PC-3 (cell line): Measurements from ENCODE around the gene PPP1R7. TPM values are rescaled to one million over a fixed set of nuclear protein-coding genes. Genes with fewer than 3 reads are reported as not detected.

Experiments
- ATAC-seq: fragments of 200-7000 bp; cut with Tn5 transposase; 2 replicates; pipeline ENCODE4 v1.9.1; 2020; ENCODE audit warnings: mild to moderate bottlenecking, moderate library complexity
- BruUV-seq: library from RNA; stranded (reverse); fragments of 400-500 nt; replicated peaks from 2 replicates; lab custom pipeline; 2021; lab: Mats Ljungman, UMichigan
- CTCF ChIA-PET: fragments of 300-600 bp; sonication (Branson Sonifier 250); formaldehyde crosslinking; loops from one replicate; lab custom pipeline; 2022; ENCODE audit warnings: antibody characterized with exemption; lab: Charles Lee
- POLR2A ChIA-PET: fragments of 300-600 bp; sonication (Branson Sonifier 250); formaldehyde crosslinking; loops from one replicate; lab custom pipeline; 2022; ENCODE audit warnings: antibody characterized with exemption; ENCODE audit not compliant: unreplicated experiment; lab: Charles Lee
- DNase-seq: peaks from one replicate; pipeline ENCODE4 v3.0.0-alpha.2; 2015
- H2AFZ ChIP-seq: fragments of 300-600 bp; sonication (generic); 2 replicates; pipeline ENCODE4 v1.6.0; 2016; ENCODE audit warnings: antibody characterized with exemption, low read length
- H3F3A ChIP-seq: fragments of 300-600 bp; sonication (generic); one replicate; pipeline ENCODE4 v1.6.0; 2017; ENCODE audit warnings: antibody characterized with exemption, low read length, control low read depth, mild to moderate bottlenecking; ENCODE audit not compliant: unreplicated experiment
- H3K27ac ChIP-seq: fragments of 300-600 bp; sonication (generic); 2 replicates; pipeline ENCODE4 v1.5.1; 2016; ENCODE audit warnings: mild to moderate bottlenecking, low read length
- H3K27me3 ChIP-seq: fragments of 300-600 bp; sonication (generic); 2 replicates; pipeline ENCODE4 v1.6.1; 2016; ENCODE audit warnings: low read length, mixed read lengths
- H3K36me3 ChIP-seq: fragments of 300-600 bp; sonication (generic); 2 replicates; pipeline ENCODE4 v1.6.1; 2016; ENCODE audit warnings: low read depth, mixed run types, low read length, mixed read lengths
- H3K4me1 ChIP-seq: fragments of 300-600 bp; sonication (generic); 2 replicates; pipeline ENCODE4 v1.5.1; 2016; ENCODE audit warnings: low read length; ENCODE audit not compliant: insufficient read depth
- H3K4me2 ChIP-seq: fragments of 300-600 bp; sonication (generic); 2 replicates; pipeline ENCODE4 v1.6.0; 2016; ENCODE audit warnings: low read length
- H3K4me3 ChIP-seq: fragments of 300-600 bp; sonication (generic); 2 replicates; pipeline ENCODE4 v1.5.1; 2016; ENCODE audit warnings: mild to moderate bottlenecking, low read length, mixed read lengths
- H3K79me2 ChIP-seq: fragments of 300-600 bp; sonication (generic); 2 replicates; pipeline ENCODE4 v1.6.1; 2017; ENCODE audit warnings: low read length, mixed read lengths
- H3K9ac ChIP-seq: fragments of 300-600 bp; sonication (generic); 2 replicates; pipeline ENCODE4 v1.6.0; 2016; ENCODE audit warnings: mild to moderate bottlenecking, low read length
- H3K9me2 ChIP-seq: fragments of 300-600 bp; sonication (generic); replicated peaks from 2 replicates; pipeline ENCODE4 v1.6.1; 2016; ENCODE audit warnings: mixed run types, low read length, mixed read lengths
- H3K9me3 ChIP-seq: fragments of 300-600 bp; sonication (generic); 2 replicates; pipeline ENCODE4 v1.6.1; 2016; ENCODE audit warnings: low read length, mixed read lengths
- H4K20me1 ChIP-seq: fragments of 300-600 bp; sonication (generic); 2 replicates; pipeline ENCODE4 v1.6.1; 2016; ENCODE audit warnings: low read length, mixed read lengths
- CTCF ChIP-seq: fragments of 300-600 bp; sonication (generic); conservative IDR thresholded peaks from 2 replicates; pipeline ENCODE4 v1.5.1; 2017; ENCODE audit warnings: antibody characterized with exemption, low read depth, mild to moderate bottlenecking, low read length
- EZH2 ChIP-seq: fragments of 300-600 bp; sonication (generic); IDR thresholded peaks from one replicate; pipeline ENCODE4 v1.6.1; 2017; ENCODE audit warnings: antibody characterized with exemption, mild to moderate bottlenecking, low read length; ENCODE audit not compliant: unreplicated experiment
- EZH2phosphoT487 ChIP-seq: fragments of 300-600 bp; sonication (generic); IDR thresholded peaks from 2 replicates; pipeline ENCODE4 v1.6.1; 2018; ENCODE audit warnings: mild to moderate bottlenecking, antibody characterized with exemption, low read length, borderline replicate concordance
- intact Hi-C: fragments of 100-400 bp; cut with micrococcal nuclease; formaldehyde crosslinking; loops from 2 replicates; pipeline ENCODE4 v1.9.0; 2023
- total RNA-seq: library from RNA; depleted of rRNA; stranded (reverse); fragments of >200 nt; gene quantifications from 2 replicates; pipeline ENCODE4 v1.2.3, GENCODE V29; 2014

PPP1R7 gene
- total RNA-seq, 1 experiment from 2014 or later: 21.4 TPM

- H3K4me3 ChIP-seq: no peak overlapping the region
- ChIA-PET CTCF (no interaction called here), POLR2A (no interaction called here)
- no peaks in the 10 kb centered on the region for H3K4me1 ChIP-seq
- H2AFZ ChIP-seq: no peak overlapping the region
- no peak for DNase-seq
- no peaks in the 10 kb centered on the region for H3K9me2 ChIP-seq
- H3K4me2 ChIP-seq: no peak overlapping the region
- ATAC-seq: no peak
- TF ChIP-seq EZH2 (no peak), CTCF (no peak), EZH2phosphoT487 (no peak)
- H4K20me1 ChIP-seq: no peaks in the 10 kb centered on the region
- no peaks in the 10 kb centered on the region for H3F3A ChIP-seq
- no peaks in the 10 kb centered on the region for H3K9me3 ChIP-seq
- no peak overlapping the region for H3K27ac ChIP-seq
- no peaks in the 10 kb centered on the region for H3K27me3 ChIP-seq
- no TSS peak for BruUV-seq
- no peaks in the 10 kb centered on the region for H3K36me3 ChIP-seq
- H3K79me2 ChIP-seq: no peaks in the 10 kb centered on the region
- no peak overlapping the region for H3K9ac ChIP-seq
- intact Hi-C loops: no loop called here
Measured at GRCh38 chr2:241109210-241110088, 40.8 kb upstream of the PPP1R7 start.

GRCh38 chr2:241110089-241110606 is 40.1 kb upstream of the PPP1R7 start:
- Histone ChIP-seq H3K9ac (no peak overlapping the region), H2AFZ (no peak overlapping the region), H3K9me2 (no peaks in the 10 kb centered on the region), H3K27ac (no peak overlapping the region), H3K36me3 (no peaks in the 10 kb centered on the region), H3K4me2 (no peak overlapping the region), H3K27me3 (no peaks in the 10 kb centered on the region), H3K9me3 (no peaks in the 10 kb centered on the region), H3F3A (no peaks in the 10 kb centered on the region), H3K4me1 (no peaks in the 10 kb centered on the region), H3K79me2 (no peaks in the 10 kb centered on the region), H4K20me1 (no peaks in the 10 kb centered on the region), H3K4me3 (no peak overlapping the region)
- BruUV-seq: no TSS peak
- ChIA-PET POLR2A (no interaction called here), CTCF (no interaction called here)
- intact Hi-C loops: no loop called here
- TF ChIP-seq EZH2phosphoT487: no peak
- no peak for TF ChIP-seq CTCF
- no peak for TF ChIP-seq EZH2
- ATAC-seq (no peak), DNase-seq (no peak)
